GM12874 (cell line): ENCODE data around the gene FES.

Experiments
- CTCF ChIP-seq: IDR thresholded peaks from 2 replicates; pipeline ENCODE4 v1.5.1; 2011; ENCODE audit warnings: low read depth, mild to moderate bottlenecking, control low read depth, low read length, moderate library complexity; ENCODE audit not compliant: insufficient read depth

The FES gene

GRCh38 chr15:90863987-90864386 lies 20.3 kb upstream of the FES start:
- no peak for TF ChIP-seq CTCF

GRCh38 chr15:90864507-90864906 lies 19.8 kb upstream of the FES start:
- no peak for TF ChIP-seq CTCF

DNA sequence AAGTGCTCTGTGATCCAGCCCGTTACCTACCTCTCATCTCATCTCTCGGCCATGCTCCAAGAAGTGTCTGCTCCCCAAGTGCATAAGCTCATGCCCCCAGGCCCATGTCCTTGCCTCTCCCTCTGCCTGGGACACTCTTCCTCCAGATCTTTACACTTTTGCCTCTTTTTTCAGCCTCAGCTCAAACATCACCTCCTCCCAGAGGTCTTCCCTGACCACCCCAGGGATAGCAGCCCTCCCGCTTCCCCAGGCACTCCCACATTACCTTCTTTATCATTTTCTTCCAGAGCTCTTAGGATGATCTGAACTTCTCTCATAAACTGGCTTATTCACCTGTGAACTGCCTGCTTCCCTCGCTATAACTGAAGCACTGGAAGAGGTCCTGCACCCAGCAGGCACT lies 18.6 kb upstream of the FES start:
- TF ChIP-seq CTCF: no peak

- no peak for TF ChIP-seq CTCF
Observed at GRCh38 chr15:90866161-90866715, 18.1 kb upstream of the FES start.

- no peak for TF ChIP-seq CTCF
Observed at GRCh38 chr15:90866800-90867199, 17.5 kb upstream of the FES start.

DNA sequence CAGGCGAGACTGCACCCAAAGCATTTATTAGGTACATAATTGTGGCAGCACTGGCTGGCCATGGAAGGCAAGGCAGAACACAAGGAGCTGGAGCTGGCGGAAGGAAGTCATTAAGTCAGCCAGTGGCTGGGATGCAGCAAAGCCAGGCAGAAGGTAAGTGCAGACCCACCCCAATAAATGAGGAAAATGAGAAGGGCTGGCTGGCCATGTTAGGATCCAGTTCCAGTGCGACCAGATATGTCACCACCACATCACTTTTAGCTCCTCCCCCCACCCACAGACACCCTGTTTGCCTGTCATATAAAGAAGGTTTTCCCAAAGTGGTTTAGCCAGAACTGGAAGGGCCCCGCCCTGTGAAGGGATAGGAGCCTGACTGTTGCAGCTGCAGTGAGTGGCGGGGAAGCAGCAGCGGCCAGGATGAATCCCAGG lies 16.0 kb upstream of the FES start, which contains the start of gene FURIN:
TSS of gene FURIN (plus strand) at position 328 of the 429 bp plus-strand sequence. CDS start 7,153 bp downstream, outside the sequence.
- no peak for TF ChIP-seq CTCF

DNA sequence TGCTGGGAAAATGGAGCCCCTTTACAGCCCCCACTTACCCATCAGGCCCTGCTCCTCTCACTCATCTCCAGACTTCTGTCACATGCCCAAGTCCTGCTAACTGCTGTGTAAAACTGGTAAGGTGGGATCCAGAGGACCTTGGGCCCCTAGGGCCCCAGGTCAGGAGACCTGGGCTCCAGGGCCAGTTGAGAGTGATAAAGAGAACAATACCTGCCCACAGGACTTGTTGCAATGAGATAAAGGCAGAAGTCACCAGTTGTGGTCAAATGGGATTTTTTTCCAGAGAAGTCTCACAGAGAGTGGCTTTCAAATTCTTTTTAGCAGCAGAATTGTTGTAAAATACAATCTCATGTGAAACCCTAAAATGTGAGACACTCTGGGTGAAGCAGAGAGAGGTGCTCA lies 15.2 kb upstream of the FES start:
- no peak for TF ChIP-seq CTCF
